Mesodermal cell (in vitro differentiated cells): ENCODE measurements around the gene SGO1. TPM values are rescaled to one million over a fixed set of nuclear protein-coding genes. Genes with fewer than 3 reads are reported as not detected.
A peak's percentile ranks its signal among the peaks of the same experiment; 100 is the strongest.
"Not testable (repeated sequence)": the region's sequence is repeated elsewhere in the genome, so short reads cannot be mapped to it uniquely, and the experiment has no call there.

Source experiments
- H3K27ac ChIP-seq: 2 replicates; pipeline ENCODE4 v1.7.0; 2013; ENCODE audit warnings: mild to moderate bottlenecking, low read depth, low read length, moderate library complexity; ENCODE audit not compliant: severe bottlenecking
- H3K36me3 ChIP-seq: 2 replicates; pipeline ENCODE4 v1.7.1; 2013; ENCODE audit warnings: mild to moderate bottlenecking, low read length, moderate library complexity; ENCODE audit not compliant: control insufficient read depth, insufficient read depth
- H3K4me1 ChIP-seq: one replicate; pipeline ENCODE4 v1.7.1; 2013; ENCODE audit warnings: mild to moderate bottlenecking, low read length; ENCODE audit not compliant: insufficient read depth, control insufficient read depth, poor library complexity, severe bottlenecking
- H3K4me3 ChIP-seq: 2 replicates; pipeline ENCODE4 v1.7.0; 2013; ENCODE audit warnings: low read length, control low read depth, mild to moderate bottlenecking; ENCODE audit not compliant: insufficient read depth, poor library complexity, severe bottlenecking; ENCODE audit errors: extremely low read depth
- H3K9me3 ChIP-seq: 2 replicates; pipeline ENCODE4 v1.7.1; 2013; ENCODE audit warnings: mild to moderate bottlenecking, low read length, moderate library complexity; ENCODE audit not compliant: control insufficient read depth
- WGBS, 2 experiments: methylation state at CpG; one replicate each; pipeline ENCODE4 v1.1.5; 2013; ENCODE audit warnings: missing lambda C conversion rate in 2 of 2; ENCODE audit not compliant: insufficient coverage in 2 of 2; 5-methylcytosine and 5-hydroxymethylcytosine counted together
- polyA plus RNA-seq, 2 experiments: library from polyadenylated mRNA; stranded (reverse); fragments of 50-300 nt; gene quantifications; one replicate each; pipeline ENCODE4 v1.2.3, GENCODE V29; 2013

SGO1 gene
- 21.1 TPM for polyA plus RNA-seq (2013, experiment 1 of 2)
- 24.6 TPM for polyA plus RNA-seq (2013, experiment 2 of 2)

GRCh38 chr3:20185679-20186599 lies at the start of gene SGO1:
TSS of gene SGO1 (minus strand) at chr3:20186206. CDS start at chr3:20184027, 2,179 bp downstream.
- H3K4me3 ChIP-seq: peak within 1 kb of the TSS; percentile 88
- no peaks in the 10 kb centered on the region for H3K9me3 ChIP-seq
- peaks cover 24% of the 10 kb centered on the region for H3K36me3 ChIP-seq
- H3K4me1 ChIP-seq: peaks cover 4% of the 10 kb centered on the region
- peak within 1 kb of the TSS; percentile 88 for H3K27ac ChIP-seq
- 0% methylated on average over 47 to 60 of the region's 65 CpGs for WGBS, 2 experiments

- Histone ChIP-seq H3K36me3 (no peaks in the 10 kb centered on the region), H3K27ac (no peak overlapping the region), H3K4me1 (no peaks in the 10 kb centered on the region), H3K4me3 (no peak overlapping the region), H3K9me3 (no peaks in the 10 kb centered on the region)
- WGBS, 2 experiments: 67 to 98% methylated on average over 1 to 6 of the region's 7 CpGs
These were observed 49.8 kb upstream of the SGO1 start for GRCh38 chr3:20235796-20236195.

DNA sequence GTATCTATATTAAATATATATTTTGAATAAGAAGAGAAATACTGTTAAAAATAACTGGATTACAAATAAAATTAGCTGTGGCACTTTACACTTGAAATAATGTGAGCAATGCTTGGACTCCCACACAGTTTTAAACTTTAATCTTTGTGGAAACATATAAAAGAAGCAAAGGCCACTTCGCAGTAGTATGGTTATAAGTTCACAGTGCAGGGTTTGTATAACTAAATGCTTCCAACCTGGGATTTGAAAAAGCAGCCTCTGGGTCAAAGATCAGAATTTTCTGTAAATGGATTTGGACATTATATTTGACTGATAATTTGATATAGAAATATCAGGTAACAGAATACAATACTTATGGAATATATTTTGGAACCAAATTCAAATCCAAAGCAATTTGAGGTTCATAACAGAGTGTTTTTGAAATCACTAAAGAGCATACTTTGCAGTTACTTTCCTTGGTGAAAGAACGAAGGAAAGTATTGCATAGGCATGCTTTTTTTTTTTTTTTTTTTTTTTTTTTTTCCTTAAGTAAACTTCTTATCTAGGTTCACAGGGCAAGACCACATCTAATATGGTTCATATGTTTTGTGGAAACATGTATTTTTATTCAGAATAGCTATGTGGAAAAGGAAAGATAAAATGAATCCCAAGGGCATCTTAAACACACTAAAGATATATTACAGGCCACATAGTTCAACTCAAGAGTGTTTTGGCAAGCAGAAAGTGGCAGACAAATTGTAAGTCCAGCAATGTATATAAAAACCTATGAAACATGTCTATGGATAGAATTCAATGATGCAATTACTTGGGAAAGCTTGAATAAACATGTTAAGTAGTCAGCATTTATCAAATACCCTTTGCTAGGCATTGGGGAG lies 47.1 kb upstream of the SGO1 start:
- Histone ChIP-seq H3K36me3 (no peaks in the 10 kb centered on the region), H3K9me3 (no peaks in the 10 kb centered on the region), H3K4me3 (no peak overlapping the region), H3K4me1 (no peaks in the 10 kb centered on the region), H3K27ac (no peak overlapping the region)
- WGBS, 2 experiments: 91 to 100% methylated on average over 1 of the region's 2 CpGs

GRCh38 chr3:20230954-20231353 lies 44.9 kb upstream of the SGO1 start:
- Histone ChIP-seq H3K9me3 (no peaks in the 10 kb centered on the region), H3K36me3 (no peaks in the 10 kb centered on the region), H3K4me3 (no peak overlapping the region), H3K27ac (no peak overlapping the region), H3K4me1 (no peaks in the 10 kb centered on the region)
- WGBS, 2 experiments: no CpG with 5 or more reads among the region's 1 CpG

GRCh38 chr3:20225769-20226168 lies 39.8 kb upstream of the SGO1 start:
- 20 to 33% methylated on average over 1 of the region's 2 CpGs for WGBS, 2 experiments
- no peaks in the 10 kb centered on the region for H3K4me1 ChIP-seq

GRCh38 chr3:20222274-20222673 lies 36.3 kb upstream of the SGO1 start:
- H3K4me3 ChIP-seq: no peak overlapping the region
- no peaks in the 10 kb centered on the region for H3K36me3 ChIP-seq
- H3K27ac ChIP-seq: peak overlapping the region; percentile 55
- no peaks in the 10 kb centered on the region for H3K9me3 ChIP-seq
- 47% methylated on average over 2 of the region's 2 CpGs; no CpG with 5 or more reads in 1 of the 2 experiments for WGBS, 2 experiments
- no peaks in the 10 kb centered on the region for H3K4me1 ChIP-seq

More at GRCh38 chr3:20225769-20226168, 39.8 kb upstream of the SGO1 start:
- H3K9me3 ChIP-seq: no peaks in the 10 kb centered on the region
- H3K4me3 ChIP-seq: no peak overlapping the region
- H3K36me3 ChIP-seq: no peaks in the 10 kb centered on the region
- no peak overlapping the region for H3K27ac ChIP-seq

DNA sequence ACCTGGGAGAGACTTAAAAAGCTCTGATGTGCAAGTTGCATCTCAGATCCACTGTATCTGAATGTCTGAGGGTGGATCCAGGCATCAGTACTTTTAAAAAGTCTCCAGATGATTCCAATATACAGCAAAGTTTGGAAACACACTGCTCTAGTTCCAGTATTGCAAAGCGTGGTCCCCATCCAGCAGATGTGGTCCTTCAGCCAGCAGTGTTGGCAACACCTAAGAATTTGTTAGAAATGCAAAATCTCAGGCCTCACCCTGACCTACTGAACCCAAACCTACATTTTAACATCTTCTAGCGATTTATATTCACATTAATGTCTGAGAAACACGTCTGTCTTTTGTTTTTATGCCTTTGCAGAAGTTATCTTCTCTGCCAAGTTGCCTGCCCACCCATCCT lies 32.2 kb upstream of the SGO1 start:
- WGBS, 2 experiments: 89% methylated on average over 3 of the region's 3 CpGs
- no peak overlapping the region for H3K27ac ChIP-seq
- H3K36me3 ChIP-seq: no peaks in the 10 kb centered on the region
- H3K4me3 ChIP-seq: no peak overlapping the region
- H3K4me1 ChIP-seq: no peaks in the 10 kb centered on the region
- H3K9me3 ChIP-seq: no peaks in the 10 kb centered on the region

GRCh38 chr3:20215636-20216035 lies 29.6 kb upstream of the SGO1 start:
- 90 to 100% methylated on average over 2 to 3 of the region's 4 CpGs for WGBS, 2 experiments
- Histone ChIP-seq H3K27ac (no peak overlapping the region), H3K4me1 (no peaks in the 10 kb centered on the region), H3K4me3 (no peak overlapping the region), H3K36me3 (no peaks in the 10 kb centered on the region), H3K9me3 (no peaks in the 10 kb centered on the region)

DNA sequence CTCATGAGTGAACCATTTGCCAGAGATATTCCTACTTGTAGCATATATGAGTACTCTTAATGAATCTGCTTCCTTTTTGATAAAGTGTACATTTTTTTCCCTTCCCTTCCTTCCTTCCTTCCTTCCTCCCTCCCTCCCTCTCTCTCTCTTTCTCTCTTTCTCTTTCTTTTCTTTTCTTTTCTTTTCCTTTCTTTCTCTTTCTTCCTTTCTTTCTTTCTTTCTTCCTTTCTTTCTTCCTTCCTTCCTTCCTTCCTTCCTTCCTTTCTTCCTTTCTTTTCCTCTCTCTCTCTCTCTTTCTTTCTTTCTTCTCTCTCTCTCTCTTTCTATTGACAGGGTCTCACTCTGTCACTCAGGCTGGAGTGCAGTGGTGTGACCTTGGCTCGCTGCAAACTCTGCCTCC lies 27.5 kb upstream of the SGO1 start:
- H3K27ac ChIP-seq, H3K4me3 ChIP-seq, H3K36me3 ChIP-seq, H3K4me1 ChIP-seq, H3K9me3 ChIP-seq: not testable (repeated sequence)
- WGBS, 2 experiments: no CpG with 5 or more reads among the region's 1 CpG

- H3K27ac ChIP-seq, H3K36me3 ChIP-seq, H3K9me3 ChIP-seq, H3K4me1 ChIP-seq, H3K4me3 ChIP-seq: not testable (repeated sequence)
- WGBS, 2 experiments: 100% methylated on average over 1 of the region's 2 CpGs; no CpG with 5 or more reads in 1 of the 2 experiments
These were observed 21.9 kb upstream of the SGO1 start for GRCh38 chr3:20207945-20208344.
